ENCODE data around the gene IQCE.
"Not testable (repeated sequence)": the region's sequence is repeated elsewhere in the genome, so short reads cannot be mapped to it uniquely, and the experiment has no call there.

Gene IQCE

GRCh38 chr7:2576742-2577491 is 18.1 kb downstream of the IQCE start:
- DNase-seq (ENCODE audit: low read depth in 2 of 2), result no peak

- DNase-seq (ENCODE audit: low read depth in 2 of 2), result no peak
Measured at GRCh38 chr7:2577914-2578680, 19.3 kb downstream of the IQCE start.

- DNase-seq (ENCODE audit: low read depth in 2 of 2), result no peak
Measured at GRCh38 chr7:2580636-2581035, 21.9 kb downstream of the IQCE start.

- no peak for DNase-seq (ENCODE audit: low read depth in 2 of 2)
Measured at GRCh38 chr7:2582006-2582735, 23.4 kb downstream of the IQCE start.

GRCh38 chr7:2583798-2584580 is 25.2 kb downstream of the IQCE start:
- DNase-seq (ENCODE audit: low read depth in 2 of 2), result no peak

- DNase-seq (ENCODE audit: low read depth in 2 of 2), result no peak
Measured at GRCh38 chr7:2585446-2585845, 26.7 kb downstream of the IQCE start.

- DNase-seq (ENCODE audit: low read depth in 2 of 2), result no peak
Measured at GRCh38 chr7:2586326-2587020, 27.7 kb downstream of the IQCE start.

- no peak for DNase-seq (ENCODE audit: low read depth in 2 of 2)
Measured at GRCh38 chr7:2587134-2587533, 28.4 kb downstream of the IQCE start.

- no peak for DNase-seq (ENCODE audit: low read depth in 2 of 2)
Measured at GRCh38 chr7:2587778-2588177, 29.0 kb downstream of the IQCE start.

- DNase-seq (ENCODE audit: low read depth in 2 of 2), result no peak
Measured at GRCh38 chr7:2589341-2589740, 30.6 kb downstream of the IQCE start.

GRCh38 chr7:2589941-2590340 is 31.2 kb downstream of the IQCE start:
- not testable (repeated sequence) for DNase-seq (ENCODE audit: low read depth in 2 of 2)

GRCh38 chr7:2592375-2592865 is 33.6 kb downstream of the IQCE start:
- no peak for DNase-seq (ENCODE audit: low read depth in 2 of 2)

- DNase-seq (ENCODE audit: low read depth in 2 of 2), result no peak
Measured at GRCh38 chr7:2593036-2593727, 34.4 kb downstream of the IQCE start.

GRCh38 chr7:2594599-2594998 is 35.8 kb downstream of the IQCE start:
- no peak for DNase-seq (ENCODE audit: low read depth in 2 of 2)

GRCh38 chr7:2595258-2595860 is 36.6 kb downstream of the IQCE start:
- no peak for DNase-seq (ENCODE audit: low read depth in 2 of 2)

GRCh38 chr7:2596464-2597272 is 37.9 kb downstream of the IQCE start:
- DNase-seq (ENCODE audit: low read depth in 2 of 2), result no peak

GRCh38 chr7:2597273-2597640 is 38.5 kb downstream of the IQCE start:
- no peak for DNase-seq (ENCODE audit: low read depth in 2 of 2)

GRCh38 chr7:2598154-2598823 is 39.5 kb downstream of the IQCE start:
- no peak for DNase-seq (ENCODE audit: low read depth in 2 of 2)

- no peak for DNase-seq (ENCODE audit: low read depth in 2 of 2)
Measured at GRCh38 chr7:2601065-2601464, 42.3 kb downstream of the IQCE start.

Measured in stimulated activated CD4-positive, alpha-beta T cell treated with anti-CD3 and anti-CD28 coated beads, Interleukin-4, amount 100 ng/mL, for 48 hours (primary cell).